Gastrocnemius medialis (tissue), 4 donors: ENCODE measurements around the gene CCN6. TPM values are rescaled to one million over a fixed set of nuclear protein-coding genes. Genes with fewer than 3 reads are reported as not detected.

Experiments used
- ATAC-seq, 2 donors: fragments of 150-250 bp; one replicate each; pipeline ENCODE4 v1.9.1; 2016
- DNase-seq, 2 donors: peaks; one replicate each; pipeline ENCODE4 v3.0.0-alpha.2; 2019
- H3K27ac ChIP-seq, 4 donors: fragments of 200-600 bp; sonication (generic); 1 replicate in 1 of 4; 2 replicates in 3 of 4; pipeline ENCODE4 v1.5.1; 2016 to 2018; ENCODE audit warnings: mild to moderate bottlenecking in 2 of 4, moderate library complexity in 1 of 4
- H3K27me3 ChIP-seq, 3 donors: fragments of 200-600 bp; sonication (generic) in 2 of 3; 1 replicate in 1 of 3; 2 replicates in 2 of 3; pipeline versions ENCODE4 v1.5.1 to v1.6.0; 2016 to 2019; ENCODE audit warnings: mild to moderate bottlenecking in 1 of 3, moderate library complexity in 1 of 3
- H3K36me3 ChIP-seq, 2 donors: fragments of 200-600 bp; sonication (generic) in 1 of 2; one replicate each; pipeline ENCODE4 v1.5.1; 2017 to 2018
- H3K4me1 ChIP-seq, 2 donors: fragments of 200-600 bp; sonication (generic) in 1 of 2; one replicate each; pipeline ENCODE4 v1.5.1; 2016 to 2017; ENCODE audit warnings: mild to moderate bottlenecking in 2 of 2
- H3K4me3 ChIP-seq, 4 donors: fragments of 200-600 bp; sonication (generic) in 3 of 4; 1 replicate in 1 of 4; 2 replicates in 3 of 4; pipeline ENCODE4 v1.5.1; 2016 to 2019; ENCODE audit warnings: mild to moderate bottlenecking in 2 of 4
- H3K9me3 ChIP-seq, 3 donors: fragments of 200-600 bp; sonication (generic) in 2 of 3; 1 replicate in 1 of 3; 2 replicates in 2 of 3; pipeline ENCODE4 v1.5.1; 2016 to 2019
- CTCF ChIP-seq, 5 experiments: fragments of 450-650 bp in 3 of 5; fragments of 200-600 bp in 2 of 5; sonication (generic) in 2 of 5; IDR thresholded peaks in 4 of 5; conservative IDR thresholded peaks in 1 of 5; 1 replicate in 4 of 5; 2 replicates in 1 of 5; pipeline ENCODE4 v1.5.1; 2016 to 2019; ENCODE audit warnings: antibody characterized with exemption in 5 of 5, mild to moderate bottlenecking in 3 of 5, moderate library complexity in 3 of 5
- POLR2A ChIP-seq, 2 donors: fragments of 450-650 bp; IDR thresholded peaks; one replicate each; pipeline ENCODE4 v1.6.1; 2017; ENCODE audit warnings: antibody characterized with exemption in 2 of 2, mild to moderate bottlenecking in 2 of 2, moderate library complexity in 2 of 2
- in situ Hi-C, 4 donors: fragments of 200-750 bp; cut with MboI; loops; one replicate each; pipeline versions ENCODE4 v1.15.0 to v1.8.0; 2017; ENCODE audit warnings: low sequenced_read_pairs in 4 of 4
- intact Hi-C: fragments of 100-400 bp; cut with DNase I; formaldehyde crosslinking; loops from one replicate; pipeline ENCODE4 v1.15.1; 2023; ENCODE audit warnings: low total_unique reads
- total RNA-seq, 4 donors: library from RNA; depleted of rRNA; stranded (reverse); fragments of >200 nt; gene quantifications; one replicate each; pipeline versions ENCODE4 v1.1.0 to v1.2.3, GENCODE V29; 2016

CCN6 gene
- total RNA-seq, 4 donors from 2014 or later, result not detected

GRCh38 chr6:112007805-112008204, 46.1 kb upstream of the CCN6 start:
- TF ChIP-seq POLR2A (IDR thresholded peaks at IDR 0.05), result no peak
- no peak for TF ChIP-seq CTCF (IDR thresholded peaks at IDR 0.05 in 4 of 5, conservative IDR thresholded peaks at IDR 0.05 in 1 of 5)
- H3K27me3 ChIP-seq, result no peaks in the 10 kb centered on the region
- H3K4me1 ChIP-seq, result no peaks in the 10 kb centered on the region
- H3K4me3 ChIP-seq, result no peak overlapping the region
- H3K36me3 ChIP-seq, result no peaks in the 10 kb centered on the region
- peak overlapping the region in 3 of 4 donors; percentile 1 to 37 (median 7) for H3K27ac ChIP-seq
- ATAC-seq, result peak in 1 of 2 donors; percentile 39
- DNase-seq, result no peak
- H3K9me3 ChIP-seq, result no peaks in the 10 kb centered on the region
- intact Hi-C loops, result no loop called here
- in situ Hi-C loops, result no loop called here

- no peak for DNase-seq
- intact Hi-C loops (no loop called here), in situ Hi-C loops (no loop called here)
- Histone ChIP-seq H3K4me1 (no peaks in the 10 kb centered on the region), H3K36me3 (no peaks in the 10 kb centered on the region), H3K27ac (no peak overlapping the region), H3K9me3 (no peaks in the 10 kb centered on the region), H3K27me3 (no peaks in the 10 kb centered on the region), H3K4me3 (no peak overlapping the region)
- no peak for TF ChIP-seq POLR2A (IDR thresholded peaks at IDR 0.05)
- no peak for TF ChIP-seq CTCF (IDR thresholded peaks at IDR 0.05 in 4 of 5, conservative IDR thresholded peaks at IDR 0.05 in 1 of 5)
- no peak for ATAC-seq
Measured at GRCh38 chr6:112008482-112008881, 45.4 kb upstream of the CCN6 start.

GRCh38 chr6:112010328-112010727, 43.6 kb upstream of the CCN6 start:
- Histone ChIP-seq H3K27me3 (no peaks in the 10 kb centered on the region), H3K36me3 (no peaks in the 10 kb centered on the region), H3K4me3 (no peak overlapping the region), H3K9me3 (no peaks in the 10 kb centered on the region), H3K4me1 (peaks cover 4 to 9% of the 10 kb centered on the region in 2 donors), H3K27ac (no peak overlapping the region)
- intact Hi-C loops, result no loop called here
- no peak for ATAC-seq
- in situ Hi-C loops, result no loop called here
- DNase-seq, result no peak
- TF ChIP-seq CTCF (IDR thresholded peaks at IDR 0.05 in 4 of 5, conservative IDR thresholded peaks at IDR 0.05 in 1 of 5) (no peak), POLR2A (IDR thresholded peaks at IDR 0.05) (no peak)

- Histone ChIP-seq H3K27me3 (no peaks in the 10 kb centered on the region), H3K4me1 (peaks cover 9 to 15% of the 10 kb centered on the region in 2 donors), H3K27ac (no peak overlapping the region), H3K36me3 (no peaks in the 10 kb centered on the region), H3K4me3 (no peak overlapping the region), H3K9me3 (no peaks in the 10 kb centered on the region)
- intact Hi-C loops, result no loop called here
- ATAC-seq, result no peak
- no peak for TF ChIP-seq POLR2A (IDR thresholded peaks at IDR 0.05)
- TF ChIP-seq CTCF (IDR thresholded peaks at IDR 0.05 in 4 of 5, conservative IDR thresholded peaks at IDR 0.05 in 1 of 5), result no peak
- DNase-seq, result no peak
- in situ Hi-C loops, result no loop called here
Measured at GRCh38 chr6:112013051-112013450, 40.9 kb upstream of the CCN6 start.

GRCh38 chr6:112014483-112014882, 39.4 kb upstream of the CCN6 start:
- Histone ChIP-seq H3K4me3 (no peak overlapping the region), H3K4me1 (peaks cover 22 to 26% of the 10 kb centered on the region in 2 donors), H3K9me3 (no peaks in the 10 kb centered on the region), H3K27me3 (no peaks in the 10 kb centered on the region), H3K36me3 (no peaks in the 10 kb centered on the region), H3K27ac (peak overlapping the region; percentile 21 to 65 (median 34))
- no peak for TF ChIP-seq CTCF (IDR thresholded peaks at IDR 0.05 in 4 of 5, conservative IDR thresholded peaks at IDR 0.05 in 1 of 5)
- no peak for TF ChIP-seq POLR2A (IDR thresholded peaks at IDR 0.05)
- in situ Hi-C loops, result no loop called here
- ATAC-seq (no peak), DNase-seq (no peak)
- intact Hi-C loops, result no loop called here
